K562 (cell line): ENCODE measurements around the gene KIFAP3. TPM values are rescaled to one million over a fixed set of nuclear protein-coding genes. Genes with fewer than 3 reads are reported as not detected.

Source experiments
- ATAC-seq: fragments of 200-7000 bp; cut with Tn5 transposase; 3 replicates; pipeline ENCODE4 v1.9.1; 2020; ENCODE audit warnings: moderate library complexity
- BruUV-seq: library from RNA; stranded (reverse); fragments of 400-500 nt; replicated peaks from 2 replicates; lab custom pipeline; 2021; lab: Mats Ljungman, UMichigan
- CTCF ChIA-PET: fragments of 300-600 bp; formaldehyde crosslinking; extraction: SDS; loops from one replicate; lab custom pipeline; 2021; ENCODE audit warnings: low intra/inter-chr PET ratio; lab: Yijun Ruan, JAX
- POLR2A ChIA-PET: fragments of 300-600, 350-650 bp; sonication (Branson Sonifier 250); formaldehyde crosslinking; extraction: SDS; loops from one replicate; lab custom pipeline; 2021; ENCODE audit warnings: antibody characterized with exemption, inconsistent platforms; lab: Yijun Ruan, JAX
- DNase-seq, 4 experiments: peaks; one replicate each; pipeline versions ENCODE4 v3.0.0 to v3.0.0-alpha.2; 2011 to 2018; ENCODE audit warnings: low spot score in 3 of 4, mixed read lengths in 3 of 4; ENCODE audit errors: extremely low read depth in 1 of 4
- FAIRE-seq: peaks from 2 replicates; lab custom pipeline; 2011; peaks lifted over from hg19 to GRCh38; lab: Jason Lieb, UNC
- H2AFZ ChIP-seq: 2 replicates; pipeline ENCODE4 v1.6.0; 2011; ENCODE audit warnings: low read depth, low read length, control low read depth, inconsistent platforms
- H3K27ac ChIP-seq: fragments of 200-600 bp; 3 replicates; pipeline ENCODE4 v1.8.0; 2011; ENCODE audit warnings: low read depth, mild to moderate bottlenecking, control low read depth, inconsistent platforms, low read length, moderate library complexity, mixed read lengths; ENCODE audit errors: extremely low read depth
- H3K27me3 ChIP-seq, 2 experiments: fragments of 300-600 bp in 1 of 2; 2 replicates in 1 of 2; 3 replicates in 1 of 2; pipeline versions ENCODE4 v1.6.0 to v1.8.0; 2011; ENCODE audit warnings: inconsistent platforms in 2 of 2, low read length in 2 of 2, mild to moderate bottlenecking in 1 of 2, mixed read lengths in 1 of 2, moderate library complexity in 1 of 2; ENCODE audit not compliant: control insufficient read depth in 2 of 2, insufficient read depth in 2 of 2
- H3K36me3 ChIP-seq: fragments of 300-600 bp; 3 replicates; pipeline ENCODE4 v1.8.0; 2011; ENCODE audit warnings: mild to moderate bottlenecking, low read length, inconsistent platforms; ENCODE audit not compliant: control insufficient read depth, insufficient read depth
- H3K4me1 ChIP-seq, 2 experiments: fragments of 200-600 bp in 1 of 2; replicated peaks in 1 of 2; 2 replicates in 1 of 2; 3 replicates in 1 of 2; pipeline versions ENCODE4 v1.5.1 to v1.8.0; 2011; ENCODE audit warnings: inconsistent platforms in 2 of 2, low read length in 2 of 2, mild to moderate bottlenecking in 1 of 2, mixed read lengths in 1 of 2, moderate library complexity in 1 of 2; ENCODE audit not compliant: control insufficient read depth in 2 of 2, insufficient read depth in 2 of 2
- H3K4me2 ChIP-seq: 2 replicates; pipeline ENCODE4 v1.6.1; 2011; ENCODE audit warnings: low read length, control low read depth, inconsistent platforms, mixed read lengths; ENCODE audit not compliant: insufficient read depth
- H3K4me3 ChIP-seq: fragments of 200-600 bp; sonication (generic), shearing (Covaris generic); 2 replicates; pipeline ENCODE4 v1.5.1; 2016; ENCODE audit warnings: control low read depth, inconsistent platforms
- H3K79me2 ChIP-seq: fragments of 200-600 bp; 3 replicates; pipeline ENCODE4 v1.8.0; 2011; ENCODE audit warnings: low read length, inconsistent platforms; ENCODE audit not compliant: control insufficient read depth, insufficient read depth
- H3K9ac ChIP-seq, 2 experiments: 2 replicates each; pipeline versions ENCODE4 v1.6.0 to v1.6.1; 2011; ENCODE audit warnings: low read depth in 2 of 2, low read length in 2 of 2, control low read depth in 1 of 2, inconsistent platforms in 1 of 2, mild to moderate bottlenecking in 1 of 2, mixed read lengths in 1 of 2; ENCODE audit not compliant: insufficient read depth in 1 of 2
- H3K9me1 ChIP-seq: one replicate; pipeline ENCODE4 v1.6.0; 2011; ENCODE audit warnings: inconsistent platforms, mild to moderate bottlenecking, low read length, moderate library complexity; ENCODE audit not compliant: control insufficient read depth, insufficient read depth
- H3K9me3 ChIP-seq: replicated peaks from 2 replicates; pipeline ENCODE4 v1.5.1; 2011; ENCODE audit warnings: low read depth, low read length, inconsistent platforms; ENCODE audit not compliant: control insufficient read depth, insufficient read depth
- H4K20me1 ChIP-seq: replicated peaks from 2 replicates; pipeline ENCODE4 v1.6.1; 2011; ENCODE audit warnings: low read length, inconsistent platforms, mixed read lengths; ENCODE audit not compliant: control insufficient read depth, insufficient read depth
- CC2D1A ChIP-seq: fragments of 450-650 bp; IDR thresholded peaks from 2 replicates; pipeline ENCODE4 v1.6.1; 2017; ENCODE audit warnings: mild to moderate bottlenecking
- ELF2 ChIP-seq: fragments of 250-450 bp; sonication (Bioruptor Pico); IDR thresholded peaks from 2 replicates; pipeline ENCODE4 v1.5.0; 2021; ENCODE audit warnings: mild to moderate bottlenecking
- HMGN3 ChIP-seq: IDR thresholded peaks from 2 replicates; pipeline ENCODE4 v1.6.1; 2011; ENCODE audit warnings: borderline replicate concordance, low read depth, mild to moderate bottlenecking, mixed read lengths, low read length; ENCODE audit not compliant: insufficient read length; ENCODE audit errors: extremely low read depth
- ZNF232 ChIP-seq: sonication (generic); formaldehyde crosslinking; IDR thresholded peaks from 2 replicates; pipeline ENCODE4 v1.8.0; 2022; ENCODE audit warnings: mild to moderate bottlenecking, missing genetic modification reagents
- ZNF274 ChIP-seq: IDR thresholded peaks from 2 replicates; pipeline ENCODE4 v1.6.1; 2011; ENCODE audit warnings: low read depth, mild to moderate bottlenecking, low read length, moderate library complexity, borderline replicate concordance
- ZNF507 ChIP-seq: conservative IDR thresholded peaks from 2 replicates; pipeline ENCODE4 v1.6.1; 2017; ENCODE audit warnings: missing genetic modification characterization, missing compliant biosample characterization
- ZNF551 ChIP-seq: fragments of 250-450 bp; sonication (Bioruptor Pico); IDR thresholded peaks from 2 replicates; pipeline ENCODE4 v1.5.0; 2021; ENCODE audit warnings: mild to moderate bottlenecking, moderate library complexity
- ZSCAN29 ChIP-seq: fragments of 450-650 bp; IDR thresholded peaks from 2 replicates; pipeline ENCODE4 v1.6.1; 2017
- in situ Hi-C: fragments of 300-500 bp; cut with MboI; formaldehyde crosslinking; loops from 4 replicates; pipeline ENCODE4 v1.15.0; 2018; ENCODE audit warnings: inconsistent platforms, mixed read lengths
- intact Hi-C: fragments of 100-400 bp; cut with micrococcal nuclease; formaldehyde crosslinking; loops from 2 replicates; pipeline ENCODE4 v1.14.2; 2022
- polyA plus RNA-seq, 8 experiments: library from polyadenylated mRNA; depleted of rRNA in 4 of 8; stranded (reverse) in 5 of 8; unstranded in 3 of 8; fragments of >200 nt; fragmentation: Nextera tagmentation in 2 of 8; fragmentation: Illumina TruSeq in 1 of 8; extraction: Ambion mirVana in 2 of 8; extraction: Trizol in 1 of 8; gene quantifications; 2 replicates each; pipeline versions ENCODE4 v1.2.1 to v1.2.3, GENCODE V29; 2011 to 2014; ENCODE audit warnings: inconsistent platforms in 1 of 8, missing spikeins in 1 of 8
- total RNA-seq, 7 experiments: library from RNA; depleted of rRNA in 6 of 7; stranded (reverse); fragments of >200 nt in 6 of 7; fragmentation: Illumina TruSeq in 2 of 7; extraction: Trizol in 2 of 7; gene quantifications; 2 replicates each; pipeline versions ENCODE4 v1.2.1 to v1.2.3, GENCODE V29; 2011 to 2021; ENCODE audit warnings: low replicate concordance in 1 of 7
- TF ChIP-seq, protein P1 (sequence below): fragments of 250-450 bp; sonication (Bioruptor Pico); IDR thresholded peaks from 2 replicates; pipeline ENCODE4 v1.5.0; 2021; ENCODE audit warnings: mild to moderate bottlenecking, moderate library complexity
- TF ChIP-seq, protein P2 (sequence below), 2 experiments: fragments of 450-650 bp in 1 of 2; sonication (generic) in 1 of 2; formaldehyde crosslinking in 1 of 2; IDR thresholded peaks in 1 of 2; conservative IDR thresholded peaks in 1 of 2; 2 replicates each; pipeline versions ENCODE4 v1.6.1 to v1.8.1; 2016 to 2023; ENCODE audit warnings: mild to moderate bottlenecking in 2 of 2, moderate library complexity in 2 of 2, inconsistent platforms in 1 of 2, missing genetic modification reagents in 1 of 2
- TF ChIP-seq, protein P3 (sequence below): fragments of 450-650 bp; IDR thresholded peaks from 2 replicates; pipeline ENCODE4 v1.6.1; 2017; ENCODE audit warnings: antibody characterized with exemption

The KIFAP3 gene
- total and polyA plus RNA-seq, 9 of the 15 experiments (the other 6 are each of a cell fraction or from before 2014, with no cell fraction given): 8.8 to 17.5 (median 11.8) TPM

DNA sequence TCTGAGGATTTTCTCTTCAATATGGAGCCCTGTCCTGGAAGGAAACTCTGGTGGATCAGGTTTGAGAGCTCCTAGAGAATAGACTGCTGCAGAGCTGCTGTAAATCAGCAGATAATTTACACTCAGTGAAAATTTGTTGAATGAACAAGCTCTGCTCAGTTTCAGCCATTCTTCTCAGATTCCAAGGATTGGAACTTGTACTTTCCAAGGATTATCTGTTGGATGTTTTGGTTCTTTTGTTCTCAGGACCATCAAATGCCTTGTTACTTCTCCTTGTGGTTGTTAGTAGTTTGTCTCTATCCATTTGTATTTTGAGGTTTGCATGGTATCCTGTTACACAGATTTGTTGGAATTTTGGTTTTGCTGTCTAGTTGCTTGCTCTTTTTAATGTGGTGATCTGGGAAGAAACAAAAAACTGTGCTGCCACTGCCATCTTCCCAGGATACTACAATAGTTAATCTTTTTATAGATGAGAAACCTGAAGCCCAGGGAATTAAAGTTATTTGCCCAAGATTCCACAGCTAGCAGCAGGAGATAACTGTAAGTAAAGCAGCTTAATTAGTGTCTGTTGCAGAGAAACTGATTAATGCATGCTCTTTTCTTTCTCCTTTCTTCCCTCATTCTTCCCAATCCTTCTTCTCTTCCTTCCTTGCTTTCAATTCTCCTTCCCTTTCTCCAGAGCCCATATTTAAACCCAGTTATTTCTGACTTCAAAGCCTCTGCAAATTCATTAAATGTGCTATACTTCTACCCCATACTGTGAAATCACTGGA lies 21.7 kb upstream of the KIFAP3 start:
- in situ Hi-C loops (no loop called here), intact Hi-C loops (no loop called here)
- Histone ChIP-seq H3K9me3 (no peaks in the 10 kb centered on the region), H4K20me1 (no peaks in the 10 kb centered on the region), H2AFZ (no peak overlapping the region), H3K9me1 (no peaks in the 10 kb centered on the region), H3K4me2 (no peak overlapping the region), H3K4me1 (no peaks in the 10 kb centered on the region), H3K36me3 (no peaks in the 10 kb centered on the region), H3K4me3 (no peak overlapping the region), H3K27me3 (no peaks in the 10 kb centered on the region), H3K79me2 (no peaks in the 10 kb centered on the region), H3K27ac (no peak overlapping the region), H3K9ac (no peak overlapping the region)
- POLR2A ChIA-PET: no interaction called here
- ATAC-seq: no peak
- CTCF ChIA-PET: no interaction called here
- no TSS peak for BruUV-seq
- no peak for DNase-seq
- no peak for FAIRE-seq
- TF ChIP-seq ELF2 (CRISPR knock-in tag): no peak
- TF ChIP-seq HMGN3: no peak
- no peak for TF ChIP-seq ZNF232 (CRISPR knock-in tag)
- TF ChIP-seq, protein P1, sequence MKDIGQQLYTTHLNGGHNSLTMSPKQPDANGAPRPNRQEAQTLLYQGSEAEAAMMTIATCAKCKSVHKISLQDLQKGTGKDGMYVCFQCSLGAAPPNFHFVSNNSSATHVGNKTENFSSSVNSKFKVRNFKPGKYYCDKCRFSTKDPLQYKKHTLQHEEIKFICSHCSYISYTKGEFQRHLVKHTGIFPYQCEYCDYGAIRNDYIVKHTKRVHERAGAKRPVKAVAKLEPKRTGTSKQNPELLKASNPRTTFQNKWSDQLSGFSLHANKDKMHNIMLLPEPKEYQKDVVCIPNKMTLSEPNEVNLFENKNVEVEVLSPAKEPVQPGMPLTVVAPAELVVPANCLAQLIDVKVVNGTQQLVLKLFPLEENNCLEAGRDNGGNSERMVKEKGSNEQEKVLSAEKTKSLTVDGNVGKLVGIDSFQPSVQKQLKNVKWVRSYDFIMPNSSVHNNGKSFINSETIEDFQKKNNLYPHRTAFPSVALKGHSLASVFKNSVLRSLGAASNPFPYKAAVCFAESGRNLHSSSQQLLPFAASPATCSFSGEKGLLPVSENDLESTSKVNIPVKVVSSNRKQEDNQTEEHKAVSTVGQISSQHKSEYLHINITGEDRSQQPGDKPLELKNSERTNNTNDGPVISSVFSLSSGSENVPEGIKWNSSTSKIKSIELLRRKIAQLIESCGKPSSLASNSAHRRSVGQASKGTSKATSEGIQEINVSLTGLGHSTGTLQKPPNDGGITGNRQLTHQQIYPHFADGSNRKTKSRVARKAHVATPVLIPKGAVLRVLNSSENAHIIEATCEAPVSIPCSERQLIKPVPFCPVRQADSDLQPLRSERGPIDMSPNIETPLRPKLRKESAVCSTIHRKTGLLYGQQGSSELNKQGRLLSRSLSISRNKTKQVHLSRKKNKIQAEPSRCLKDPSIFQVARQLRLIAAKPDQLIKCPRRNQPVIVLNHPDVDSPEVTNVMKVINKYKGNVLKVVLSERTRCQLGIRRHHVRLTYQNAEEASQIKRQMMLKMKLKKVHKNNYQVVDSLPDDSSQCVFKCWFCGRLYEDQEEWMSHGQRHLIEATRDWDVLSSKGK: no peak
- no peak for TF ChIP-seq CC2D1A
- TF ChIP-seq ZSCAN29: no peak
- TF ChIP-seq, protein P2, sequence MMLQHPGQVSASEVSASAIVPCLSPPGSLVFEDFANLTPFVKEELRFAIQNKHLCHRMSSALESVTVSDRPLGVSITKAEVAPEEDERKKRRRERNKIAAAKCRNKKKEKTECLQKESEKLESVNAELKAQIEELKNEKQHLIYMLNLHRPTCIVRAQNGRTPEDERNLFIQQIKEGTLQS (IDR thresholded peaks at IDR 0.05): no peak
- TF ChIP-seq, protein P2 (CRISPR knock-in tag; conservative IDR thresholded peaks at IDR 0.05): no peak
- no peak for TF ChIP-seq ZNF551 (CRISPR knock-in tag)
- TF ChIP-seq, protein P3, sequence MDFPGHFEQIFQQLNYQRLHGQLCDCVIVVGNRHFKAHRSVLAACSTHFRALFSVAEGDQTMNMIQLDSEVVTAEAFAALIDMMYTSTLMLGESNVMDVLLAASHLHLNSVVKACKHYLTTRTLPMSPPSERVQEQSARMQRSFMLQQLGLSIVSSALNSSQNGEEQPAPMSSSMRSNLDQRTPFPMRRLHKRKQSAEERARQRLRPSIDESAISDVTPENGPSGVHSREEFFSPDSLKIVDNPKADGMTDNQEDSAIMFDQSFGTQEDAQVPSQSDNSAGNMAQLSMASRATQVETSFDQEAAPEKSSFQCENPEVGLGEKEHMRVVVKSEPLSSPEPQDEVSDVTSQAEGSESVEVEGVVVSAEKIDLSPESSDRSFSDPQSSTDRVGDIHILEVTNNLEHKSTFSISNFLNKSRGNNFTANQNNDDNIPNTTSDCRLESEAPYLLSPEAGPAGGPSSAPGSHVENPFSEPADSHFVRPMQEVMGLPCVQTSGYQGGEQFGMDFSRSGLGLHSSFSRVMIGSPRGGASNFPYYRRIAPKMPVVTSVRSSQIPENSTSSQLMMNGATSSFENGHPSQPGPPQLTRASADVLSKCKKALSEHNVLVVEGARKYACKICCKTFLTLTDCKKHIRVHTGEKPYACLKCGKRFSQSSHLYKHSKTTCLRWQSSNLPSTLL: no peak
- TF ChIP-seq ZNF507 (tag): no peak
- no peak for TF ChIP-seq ZNF274
